GM12892 (cell line): ENCODE measurements around the gene PCSK6.
"Not testable (repeated sequence)": the region's sequence is repeated elsewhere in the genome, so short reads cannot be mapped to it uniquely, and the experiment has no call there.

Experiments
- DNase-seq: peaks from one replicate; pipeline ENCODE4 v3.0.0; 2011; ENCODE audit not compliant: insufficient read length
- FAIRE-seq: peaks from 2 replicates; lab custom pipeline; 2011; peaks lifted over from hg19 to GRCh38; lab: Jason Lieb, UNC
- POLR2A ChIP-seq: IDR thresholded peaks from 2 replicates; pipeline ENCODE4 v1.6.1; 2011; ENCODE audit warnings: low read depth, low read length, control low read depth
- POLR2AphosphoS5 ChIP-seq: IDR thresholded peaks from 2 replicates; pipeline ENCODE4 v1.6.1; 2011; ENCODE audit warnings: low read depth, low read length, control low read depth
- TAF1 ChIP-seq: IDR thresholded peaks from 2 replicates; pipeline ENCODE4 v1.6.1; 2011; ENCODE audit warnings: low read depth, mild to moderate bottlenecking, control low read depth, low read length, borderline replicate concordance

PCSK6 gene

DNA sequence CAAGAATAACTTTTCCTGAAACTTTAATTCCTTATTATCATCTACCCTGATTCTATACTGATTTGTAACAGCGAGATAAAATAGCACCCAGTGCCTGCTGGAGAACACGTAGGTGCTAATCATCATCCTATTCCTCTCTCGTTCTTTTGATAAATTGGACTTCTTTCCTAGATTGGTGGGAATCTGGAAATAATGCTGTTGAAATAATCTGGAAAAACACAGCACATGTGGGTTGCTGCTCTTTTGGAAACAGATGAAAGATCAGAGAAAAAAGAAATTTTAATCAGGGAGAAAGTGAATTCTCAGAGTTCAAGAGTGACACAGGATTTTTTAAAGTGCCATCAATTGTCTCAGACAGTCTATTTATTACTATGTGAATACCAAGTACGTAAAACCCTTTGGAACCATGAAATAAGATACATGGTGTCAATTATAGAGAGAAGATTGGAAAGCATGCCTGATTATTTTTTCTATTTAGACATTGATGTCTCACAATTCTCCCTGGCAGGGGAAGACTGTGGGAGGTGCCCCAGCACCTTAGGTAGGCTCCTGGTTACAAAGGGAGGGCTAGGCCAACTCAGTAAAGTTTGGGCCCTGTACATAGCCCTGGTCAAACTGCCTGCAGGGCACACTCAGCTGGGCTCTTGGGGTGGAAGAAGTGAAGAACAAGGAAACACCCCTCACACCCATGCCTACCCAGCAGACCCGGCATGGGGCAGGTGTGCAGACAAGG lies 134.4 kb downstream of the PCSK6 start:
- DNase-seq = no peak
- no peak for FAIRE-seq
- TF ChIP-seq POLR2A = no peak
- TF ChIP-seq TAF1 = no peak
- no peak for TF ChIP-seq POLR2AphosphoS5

DNA sequence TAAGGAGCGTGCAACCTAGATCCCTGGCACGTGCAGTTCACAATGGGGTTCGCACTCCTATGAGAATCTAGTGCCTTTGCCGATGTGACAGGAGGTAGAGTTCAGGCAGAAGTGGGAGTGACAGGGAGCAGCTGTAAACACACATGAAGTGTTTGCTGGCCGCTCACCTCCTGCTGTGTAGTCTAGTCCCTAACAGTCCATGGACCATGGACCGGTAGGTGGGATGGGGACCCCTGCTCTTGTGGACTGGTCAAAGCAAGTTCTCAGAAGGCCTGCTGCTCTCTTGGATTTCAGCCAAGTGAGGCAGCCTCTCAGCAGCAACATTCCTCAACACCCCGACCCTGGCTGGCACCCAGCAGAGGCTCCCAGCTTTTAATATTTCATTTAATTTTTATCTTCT lies 136.3 kb downstream of the PCSK6 start:
- DNase-seq (no peak), FAIRE-seq (no peak)
- TF ChIP-seq TAF1 (no peak), POLR2AphosphoS5 (no peak), POLR2A (no peak)

DNA sequence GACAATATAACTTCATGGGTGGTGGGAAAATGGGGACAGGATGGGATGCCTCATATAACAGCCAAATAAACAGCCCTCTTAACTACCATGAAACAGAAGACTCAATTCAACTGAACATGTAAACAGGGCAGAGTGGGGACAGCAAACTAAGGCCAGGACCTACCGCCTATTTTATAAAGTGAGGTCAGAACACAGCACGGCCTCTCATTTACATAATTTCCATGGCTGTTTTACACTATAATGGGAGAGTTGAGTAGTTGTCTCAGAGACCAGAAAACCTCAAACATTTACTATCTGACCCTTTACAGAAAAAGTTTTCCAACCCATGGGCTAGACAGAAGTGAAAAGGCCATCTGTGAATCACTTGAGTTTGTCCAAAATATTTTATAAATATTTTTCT lies 137.8 kb downstream of the PCSK6 start:
- TF ChIP-seq POLR2AphosphoS5 = no peak
- TF ChIP-seq POLR2A = no peak
- TF ChIP-seq TAF1 = no peak
- DNase-seq = no peak
- no peak for FAIRE-seq

DNA sequence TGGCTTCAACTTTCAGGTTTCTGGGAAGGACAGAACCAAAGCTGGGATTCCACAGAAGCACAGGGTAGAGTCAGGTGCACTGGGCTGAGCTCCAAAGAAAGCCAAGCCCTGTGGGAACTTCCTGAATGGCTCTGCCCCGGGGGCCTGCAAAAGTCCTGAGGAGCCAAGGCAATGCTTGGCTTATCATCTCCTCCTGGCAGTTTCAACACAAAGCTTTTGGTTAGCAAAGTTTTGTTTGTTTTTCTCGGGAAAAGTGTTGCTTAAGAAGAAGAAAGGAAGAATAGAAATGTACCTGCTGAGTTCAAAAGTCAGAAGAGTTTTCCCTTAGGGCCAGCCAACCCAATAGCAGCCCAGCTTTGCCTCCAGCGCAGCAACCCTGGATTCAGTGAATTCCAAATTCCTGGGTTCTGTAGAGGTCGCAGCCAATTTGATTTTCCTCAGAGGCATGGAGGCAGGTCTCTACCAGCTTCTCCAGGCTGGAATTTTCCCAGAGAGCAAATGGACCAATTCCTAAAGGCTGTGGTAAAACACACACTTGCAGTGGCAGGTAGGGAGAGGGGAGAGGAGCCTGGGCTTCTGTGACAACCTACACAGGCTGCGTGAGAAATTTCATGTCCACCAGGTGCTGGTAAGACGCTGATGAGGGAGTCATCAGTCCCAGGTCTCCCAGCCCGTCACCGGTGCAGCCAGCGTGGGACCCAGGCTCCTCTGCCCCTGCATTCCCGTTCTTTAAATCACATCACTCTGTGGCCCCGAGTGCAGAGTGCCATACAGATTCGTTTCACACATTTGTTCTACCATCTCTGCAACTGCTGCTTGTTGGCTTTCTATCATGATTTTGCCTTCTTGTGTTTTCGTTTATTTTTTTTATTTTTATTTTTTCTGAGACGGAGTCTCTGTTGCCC lies 140.2 kb downstream of the PCSK6 start:
- TF ChIP-seq TAF1 = no peak
- no peak for TF ChIP-seq POLR2AphosphoS5
- TF ChIP-seq POLR2A = no peak
- FAIRE-seq (no peak), DNase-seq (no peak)

DNA sequence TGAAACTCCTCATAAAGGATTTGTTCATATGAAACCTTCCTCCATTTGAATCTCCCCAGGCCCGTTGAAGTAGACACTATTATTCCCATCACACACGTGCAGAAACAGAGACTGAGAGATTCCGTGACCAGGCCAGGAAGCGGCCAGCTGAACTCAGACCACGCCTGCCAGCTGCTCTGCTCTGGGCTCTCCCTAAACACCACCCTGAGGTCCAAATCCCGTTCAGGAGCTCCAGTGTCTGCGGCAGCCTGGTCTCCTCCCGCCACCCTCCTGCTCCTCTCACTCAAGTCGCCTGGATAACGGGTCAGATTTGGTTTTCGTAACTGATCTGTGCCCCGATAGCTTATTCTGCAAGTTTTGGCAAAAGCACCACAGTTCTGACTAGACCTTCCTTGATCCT lies 140.9 kb downstream of the PCSK6 start:
- TF ChIP-seq POLR2A (no peak), POLR2AphosphoS5 (no peak), TAF1 (no peak)
- DNase-seq (no peak), FAIRE-seq (no peak)

DNA sequence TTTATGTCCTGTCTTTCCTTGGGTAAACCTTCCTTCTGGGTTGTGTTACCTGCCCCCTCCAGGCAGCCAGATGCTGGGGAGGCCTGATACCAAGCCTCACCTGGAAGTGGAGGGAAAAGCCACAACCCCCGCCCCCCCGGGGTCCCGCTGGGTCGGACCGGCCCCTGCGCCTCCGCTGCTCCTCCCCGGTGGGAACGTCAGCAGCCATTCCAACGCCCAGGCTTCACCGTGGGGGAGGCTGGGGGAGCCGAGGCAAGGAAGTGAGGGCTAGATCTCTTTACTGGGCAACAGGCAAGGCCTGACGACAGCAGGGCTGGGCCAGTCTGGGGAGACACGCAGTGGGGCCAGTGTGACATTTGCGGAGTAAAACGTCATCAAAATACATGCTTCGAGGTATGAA lies 141.5 kb downstream of the PCSK6 start:
- DNase-seq (no peak), FAIRE-seq (no peak)
- TF ChIP-seq POLR2AphosphoS5 = no peak
- TF ChIP-seq POLR2A = no peak
- no peak for TF ChIP-seq TAF1

DNA sequence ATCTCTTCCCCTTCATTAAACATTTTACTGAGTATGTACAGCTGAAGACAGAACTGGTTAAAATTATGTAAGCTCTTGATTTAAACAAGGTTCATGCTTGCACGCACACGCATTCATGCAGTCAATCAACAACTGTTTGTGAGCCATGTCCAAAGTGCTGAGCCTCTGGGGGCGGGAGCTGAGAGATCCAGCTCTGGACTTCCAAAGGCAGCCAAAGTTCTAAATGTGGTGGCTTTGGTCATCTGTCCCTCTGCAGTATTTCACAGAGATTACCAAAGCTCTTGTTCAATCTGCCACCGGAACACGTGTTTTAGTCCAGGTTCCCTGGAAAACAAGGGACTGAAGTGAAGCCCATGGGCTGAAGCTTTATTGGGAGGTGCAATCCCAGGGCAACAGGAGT lies 142.1 kb downstream of the PCSK6 start:
- FAIRE-seq (no peak), DNase-seq (no peak)
- TF ChIP-seq TAF1 (no peak), POLR2AphosphoS5 (no peak), POLR2A (no peak)

DNA sequence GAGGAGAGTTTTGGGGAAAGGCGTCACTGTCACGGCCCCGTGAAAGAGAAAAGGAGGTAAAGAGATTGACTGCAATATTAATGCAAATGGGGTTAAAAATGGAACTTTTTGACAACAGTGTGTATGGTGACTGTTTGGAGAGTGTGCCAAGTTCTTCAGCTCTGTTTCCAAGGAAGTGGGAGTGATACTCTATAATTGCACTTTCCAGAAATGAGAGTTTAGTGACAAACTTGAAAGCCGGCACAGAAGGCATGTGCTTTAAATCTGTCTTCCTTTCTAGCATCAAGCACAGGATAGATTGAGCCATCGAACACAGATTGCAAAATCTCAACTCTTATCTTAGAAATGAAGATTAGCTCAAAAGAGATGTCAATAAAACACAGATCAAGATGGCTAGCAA lies 142.6 kb downstream of the PCSK6 start:
- FAIRE-seq (no peak), DNase-seq (no peak)
- TF ChIP-seq TAF1 (no peak), POLR2A (no peak), POLR2AphosphoS5 (no peak)

DNA sequence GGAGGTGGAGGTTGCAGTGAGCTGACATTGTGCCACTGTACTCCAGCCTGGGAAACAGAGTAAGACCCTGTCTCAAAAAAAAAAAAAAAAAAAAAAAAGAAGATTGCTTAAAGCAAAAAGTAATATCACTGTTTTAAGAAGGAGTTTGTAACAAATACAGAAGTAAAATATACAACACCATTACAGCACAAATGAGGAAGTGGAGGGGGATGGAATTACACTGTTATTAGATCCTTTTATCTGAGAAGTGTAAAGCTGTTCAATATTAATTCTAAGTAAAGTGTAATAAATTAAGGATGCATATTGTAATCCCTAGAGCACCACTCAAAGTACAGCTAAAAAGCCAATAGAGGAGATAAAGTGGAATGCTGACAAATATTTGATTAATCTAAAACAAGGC lies 147.5 kb downstream of the PCSK6 start:
- TF ChIP-seq POLR2AphosphoS5 = no peak
- no peak for TF ChIP-seq POLR2A
- no peak for TF ChIP-seq TAF1
- DNase-seq (no peak), FAIRE-seq (no peak)

DNA sequence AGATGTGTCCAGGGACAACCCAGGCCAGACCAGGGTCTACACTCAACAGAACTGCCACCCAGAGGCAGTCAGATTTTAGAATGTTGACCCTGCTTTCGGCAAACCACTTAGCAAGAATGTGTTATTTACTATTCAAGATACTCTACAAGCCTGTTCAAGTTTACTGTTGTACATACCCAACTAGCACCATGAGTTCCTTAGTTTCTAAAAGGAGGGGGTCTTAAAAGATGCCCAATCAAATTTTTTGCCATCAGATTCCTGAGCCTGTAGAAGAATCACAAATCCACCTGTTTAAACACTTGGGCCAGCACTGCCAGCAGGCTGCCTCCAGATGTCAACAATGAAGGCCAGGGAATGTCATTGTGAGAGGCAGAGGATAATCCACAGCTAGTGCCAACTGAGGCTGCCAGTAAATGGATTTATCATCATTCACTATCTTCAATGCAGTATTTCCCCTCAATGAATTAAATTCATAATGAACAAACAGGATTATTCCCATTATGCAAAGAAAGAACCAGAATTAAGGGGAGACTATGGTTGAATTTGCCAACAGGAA lies 150.9 kb downstream of the PCSK6 start:
- FAIRE-seq (no peak), DNase-seq (no peak)
- TF ChIP-seq POLR2AphosphoS5 = no peak
- TF ChIP-seq POLR2A = no peak
- TF ChIP-seq TAF1 = no peak

DNA sequence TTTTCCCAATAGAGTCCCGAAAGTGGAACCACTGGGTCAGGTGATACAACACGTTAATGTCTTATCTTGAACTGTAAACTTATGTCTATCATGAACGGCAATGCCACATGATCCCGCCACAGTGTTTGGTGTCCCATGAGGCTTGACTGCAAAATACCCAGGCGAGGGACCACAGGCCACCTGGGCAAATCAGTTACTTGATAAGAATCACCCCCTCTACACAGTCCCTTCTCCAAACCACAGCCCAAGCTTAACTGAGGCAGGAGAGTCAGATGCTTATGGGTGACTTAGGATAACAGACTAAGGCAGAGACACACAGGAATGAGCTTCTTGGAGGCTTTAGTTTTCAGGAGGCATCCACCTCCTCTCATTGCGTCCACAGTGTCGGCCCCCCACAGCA lies 151.5 kb downstream of the PCSK6 start:
- no peak for DNase-seq
- FAIRE-seq = no peak
- TF ChIP-seq TAF1 (no peak), POLR2AphosphoS5 (no peak), POLR2A (no peak)

DNA sequence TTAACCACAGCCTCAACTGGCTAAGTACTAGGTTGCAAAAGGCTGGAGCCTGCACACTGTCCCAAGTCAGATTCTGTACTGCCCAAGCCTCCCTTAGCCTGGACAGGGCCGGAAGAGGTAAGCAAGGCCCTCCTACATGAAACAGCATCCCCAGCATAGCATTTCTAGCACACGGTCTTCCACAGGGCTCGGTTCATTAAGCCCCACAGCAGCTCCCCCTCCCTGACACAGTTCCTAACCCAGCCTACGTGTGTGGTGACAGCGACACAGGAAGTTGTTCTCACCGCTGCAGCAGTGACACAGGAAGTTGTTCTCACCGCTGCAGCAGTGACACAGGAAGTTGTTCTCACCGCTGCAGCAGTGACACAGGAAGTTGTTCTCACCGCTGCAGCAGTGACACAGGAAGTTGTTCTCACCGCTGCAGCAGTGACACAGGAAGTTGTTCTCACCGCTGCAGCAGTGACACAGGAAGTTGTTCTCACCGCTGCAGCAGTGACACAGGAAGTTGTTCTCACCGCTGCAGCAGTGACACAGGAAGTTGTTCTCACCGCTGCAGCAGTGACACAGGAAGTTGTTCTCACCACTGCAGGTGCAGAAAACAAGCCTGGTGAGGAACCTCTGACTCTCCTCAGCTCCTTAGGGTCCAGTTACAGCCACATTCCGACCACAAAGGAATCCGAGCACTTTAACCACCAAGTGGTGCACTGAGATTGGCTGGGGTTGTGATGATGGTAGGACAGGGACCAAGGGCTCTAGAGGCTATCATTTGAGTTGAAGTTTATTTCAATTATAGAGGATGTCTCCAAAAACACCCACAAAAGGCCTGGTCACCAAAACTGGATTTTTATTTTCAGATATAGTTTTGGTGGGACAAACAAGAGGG lies 155.4 kb downstream of the PCSK6 start:
- DNase-seq, FAIRE-seq: not testable (repeated sequence)
